H1 (cell line): Measurements from ENCODE around the gene SLC9C1. TPM values are rescaled to one million over a fixed set of nuclear protein-coding genes. Genes with fewer than 3 reads are reported as not detected.

Source experiments
- CTCF ChIA-PET: fragments of 300-600 bp; sonication (Branson Sonifier 250); formaldehyde crosslinking; loops from one replicate; lab custom pipeline; 2021; ENCODE audit not compliant: partially characterized antibody; lab: Charles Lee
- POLR2A ChIA-PET: fragments of 300-600 bp; sonication (Branson Sonifier 250); formaldehyde crosslinking; loops from one replicate; lab custom pipeline; 2021; ENCODE audit warnings: inconsistent platforms; ENCODE audit not compliant: partially characterized antibody; lab: Charles Lee
- DNase-seq, 2 experiments: peaks; one replicate each; pipeline versions ENCODE4 v3.0.0 to v3.0.0-alpha.2; 2010 to 2022; ENCODE audit warnings: low spot score in 2 of 2, low read depth in 1 of 2, mixed read lengths in 1 of 2
- FAIRE-seq: peaks from 2 replicates; lab custom pipeline; 2011; peaks lifted over from hg19 to GRCh38; lab: Jason Lieb, UNC
- H2AFZ ChIP-seq: 2 replicates; pipeline ENCODE4 v1.8.1; 2012; ENCODE audit warnings: low read length, inconsistent platforms
- H2AK5ac ChIP-seq: 2 replicates; pipeline ENCODE4 v1.6.1; 2013; ENCODE audit warnings: low read depth, low read length
- H2BK120ac ChIP-seq: replicated peaks from 2 replicates; pipeline ENCODE3; 2013; ENCODE audit warnings: low read depth, low read length, inconsistent platforms
- H2BK12ac ChIP-seq: 2 replicates; pipeline ENCODE4 v1.6.1; 2013; ENCODE audit warnings: low read depth, low read length
- H2BK15ac ChIP-seq: 2 replicates; pipeline ENCODE4 v1.6.1; 2013; ENCODE audit warnings: low read length
- H2BK20ac ChIP-seq: 2 replicates; pipeline ENCODE4 v1.6.1; 2013; ENCODE audit warnings: low read length
- H2BK5ac ChIP-seq: 2 replicates; pipeline ENCODE4 v1.6.1; 2013; ENCODE audit warnings: low read depth, low read length
- H3K14ac ChIP-seq: 2 replicates; pipeline ENCODE4 v1.6.1; 2013; ENCODE audit warnings: inconsistent platforms; ENCODE audit not compliant: insufficient read length
- H3K18ac ChIP-seq: 2 replicates; pipeline ENCODE4 v1.6.1; 2013; ENCODE audit warnings: low read length; ENCODE audit errors: extremely low read depth
- H3K23ac ChIP-seq: 2 replicates; pipeline ENCODE4 v1.6.1; 2013; ENCODE audit warnings: inconsistent platforms; ENCODE audit not compliant: insufficient read length
- H3K23me2 ChIP-seq: 2 replicates; pipeline ENCODE4 v1.6.1; 2013; ENCODE audit warnings: low read depth, low read length
- H3K27ac ChIP-seq: 2 replicates; pipeline ENCODE4 v1.6.1; 2011; ENCODE audit warnings: low read depth, low read length, inconsistent platforms
- H3K27me3 ChIP-seq, 4 experiments: replicated peaks in 1 of 4; 1 replicate in 1 of 4; 2 replicates in 3 of 4; pipeline versions ENCODE4 v1.6.1 to v1.8.1; 2011 to 2013; ENCODE audit warnings: low read length in 3 of 4, mild to moderate bottlenecking in 3 of 4, inconsistent platforms in 2 of 4, mixed read lengths in 2 of 4, moderate library complexity in 1 of 4; ENCODE audit not compliant: control insufficient read depth in 3 of 4, insufficient read depth in 3 of 4; ENCODE audit errors: extremely low read depth in 1 of 4
- H3K36me3 ChIP-seq, 4 experiments: 2 replicates each; pipeline versions ENCODE4 v1.6.1 to v1.8.1; 2011 to 2013; ENCODE audit warnings: mild to moderate bottlenecking in 4 of 4, low read length in 3 of 4, moderate library complexity in 2 of 4, control low read depth in 1 of 4, inconsistent platforms in 1 of 4; ENCODE audit not compliant: insufficient read depth in 4 of 4, control insufficient read depth in 2 of 4
- H3K4ac ChIP-seq: replicated peaks from 2 replicates; pipeline ENCODE3; 2013; ENCODE audit warnings: low read length, low read depth, mixed read lengths, inconsistent platforms; ENCODE audit not compliant: insufficient read length
- H3K4me1 ChIP-seq, 4 experiments: replicated peaks in 1 of 4; 1 replicate in 1 of 4; 2 replicates in 3 of 4; pipeline versions ENCODE4 v1.6.1 to v1.8.1; 2011 to 2013; ENCODE audit warnings: low read length in 3 of 4, inconsistent platforms in 2 of 4, mixed read lengths in 1 of 4; ENCODE audit not compliant: insufficient read depth in 4 of 4, control insufficient read depth in 3 of 4
- H3K4me2 ChIP-seq, 2 experiments: 2 replicates each; pipeline versions ENCODE4 v1.6.1 to v1.8.1; 2011 to 2013; ENCODE audit warnings: low read depth in 2 of 2, low read length in 2 of 2, control low read depth in 1 of 2, inconsistent platforms in 1 of 2, mild to moderate bottlenecking in 1 of 2; ENCODE audit not compliant: insufficient read depth in 1 of 2
- H3K4me3 ChIP-seq, 4 experiments: fragments of 200-600, 300-600 bp in 1 of 4; sonication (generic), shearing (Covaris generic), sonication (Bioruptor Twin) in 1 of 4; 2 replicates each; pipeline versions ENCODE4 v1.5.1 to v1.8.1; 2011 to 2016; ENCODE audit warnings: low read length in 4 of 4, low read depth in 3 of 4, control low read depth in 2 of 4, inconsistent platforms in 2 of 4, mild to moderate bottlenecking in 2 of 4, mixed read lengths in 1 of 4, moderate library complexity in 1 of 4; ENCODE audit not compliant: insufficient read depth in 2 of 4; ENCODE audit errors: extremely low read depth in 1 of 4
- H3K56ac ChIP-seq: replicated peaks from 2 replicates; pipeline ENCODE3; 2013; ENCODE audit warnings: low read depth, mild to moderate bottlenecking, mixed read lengths, low read length, inconsistent platforms; ENCODE audit not compliant: insufficient read length
- H3K79me1 ChIP-seq: 2 replicates; pipeline ENCODE4 v1.6.1; 2013; ENCODE audit warnings: low read depth, low read length, control low read depth
- H3K79me2 ChIP-seq, 2 experiments: 2 replicates each; pipeline versions ENCODE4 v1.6.1 to v1.8.1; 2012 to 2013; ENCODE audit warnings: low read length in 2 of 2, mild to moderate bottlenecking in 2 of 2, inconsistent platforms in 1 of 2; ENCODE audit not compliant: insufficient read depth in 2 of 2, control insufficient read depth in 1 of 2
- H3K9ac ChIP-seq, 4 experiments: replicated peaks in 1 of 4; 1 replicate in 1 of 4; 2 replicates in 3 of 4; pipeline versions ENCODE4 v1.6.1 to v1.8.1; 2011 to 2013; ENCODE audit warnings: low read depth in 3 of 4, low read length in 3 of 4, control low read depth in 2 of 4, mild to moderate bottlenecking in 2 of 4, moderate library complexity in 2 of 4, inconsistent platforms in 1 of 4; ENCODE audit errors: extremely low read depth in 1 of 4
- H3K9me3 ChIP-seq, 2 experiments: 2 replicates each; pipeline versions ENCODE4 v1.6.1 to v1.8.1; 2012 to 2013; ENCODE audit warnings: mild to moderate bottlenecking in 2 of 2, moderate library complexity in 2 of 2, control low read depth in 1 of 2, inconsistent platforms in 1 of 2, low read depth in 1 of 2, low read length in 1 of 2, mixed read lengths in 1 of 2; ENCODE audit not compliant: insufficient read depth in 2 of 2
- H4K20me1 ChIP-seq, 2 experiments: replicated peaks in 1 of 2; 2 replicates each; pipeline versions ENCODE3 to v1.8.1; 2011 to 2013; ENCODE audit warnings: inconsistent platforms in 2 of 2, low read length in 2 of 2, mild to moderate bottlenecking in 1 of 2; ENCODE audit not compliant: insufficient read depth in 2 of 2, control insufficient read depth in 1 of 2
- H4K5ac ChIP-seq: 2 replicates; pipeline ENCODE4 v1.6.1; 2013; ENCODE audit warnings: low read length, low read depth, mixed read lengths, inconsistent platforms; ENCODE audit not compliant: insufficient read length
- H4K8ac ChIP-seq: 2 replicates; pipeline ENCODE4 v1.8.0; 2013; ENCODE audit warnings: mild to moderate bottlenecking, moderate library complexity, low read length, inconsistent platforms; ENCODE audit not compliant: insufficient read depth; ENCODE audit errors: extremely low read depth
- H4K91ac ChIP-seq: replicated peaks from 2 replicates; pipeline ENCODE3; 2013; ENCODE audit warnings: low read length, mixed read lengths, inconsistent platforms; ENCODE audit not compliant: insufficient read length
- HDAC6 ChIP-seq: IDR thresholded peaks from one replicate; pipeline ENCODE4 v1.7.1; 2012; ENCODE audit warnings: low read depth, mild to moderate bottlenecking, inconsistent platforms, low read length, moderate library complexity
- SP4 ChIP-seq: IDR thresholded peaks from 2 replicates; pipeline ENCODE4 v1.6.1; 2012; ENCODE audit warnings: low read length, inconsistent platforms
- WGBS, 2 experiments: shearing (Covaris generic) in 1 of 2; methylation state at CpG; one replicate each; pipeline versions ENCODE4 v1.1.6 to v1.1.7; 2013 to 2015; ENCODE audit warnings: low lambda C conversion rate in 2 of 2, mixed read lengths in 2 of 2, inconsistent platforms in 1 of 2, low coverage in 1 of 2, missing lambda C conversion rate in 1 of 2; ENCODE audit not compliant: insufficient replicate concordance in 2 of 2, insufficient coverage in 1 of 2, insufficient read length in 1 of 2; ENCODE audit errors: extremely low coverage in 1 of 2, missing lambda C conversion rate in 1 of 2; 5-methylcytosine and 5-hydroxymethylcytosine counted together
- polyA plus RNA-seq, 7 experiments: library from polyadenylated mRNA; depleted of rRNA in 3 of 7; stranded (reverse) in 5 of 7; unstranded in 2 of 7; fragments of >200 nt in 5 of 7; fragments of 200-250 nt in 2 of 7; gene quantifications; 1 replicate in 5 of 7; 2 replicates in 1 of 7; 4 replicates in 1 of 7; pipeline versions ENCODE4 v1.2.1 to v1.2.3, GENCODE V29; 2011 to 2013; ENCODE audit warnings: missing spikeins in 2 of 7, mixed read lengths in 2 of 7
- total RNA-seq: library from RNA; stranded (reverse); fragmentation: NEBNext Ultra II Directional; extraction: Animal tissue kit (Norgen Biotek cat#: 25700); gene quantifications from 2 replicates; pipeline ENCODE4 v1.2.1, GENCODE V29; 2021

Gene SLC9C1
- total and polyA plus RNA-seq, 2 of the 8 experiments (the other 6 are each of a cell fraction or from before 2014, with no cell fraction given) = 0.15 to 0.24 TPM

- Histone ChIP-seq H4K91ac (no peak overlapping the region), H3K56ac (no peak overlapping the region), H3K14ac (no peak overlapping the region), H4K8ac (no peak overlapping the region), H3K79me1 (no peaks in the 10 kb centered on the region), H3K4me1 (peaks cover 0 to 4% (median 2%) of the 10 kb centered on the region in 4 experiments; a peak in 2 of 7 replicates), H2BK15ac (no peak overlapping the region), H3K23ac (no peak overlapping the region), H2AK5ac (no peak overlapping the region), H3K27ac (no peak overlapping the region), H3K27me3 (no peaks in the 10 kb centered on the region), H3K4ac (no peak overlapping the region), H3K9me3 (no peaks in the 10 kb centered on the region), H4K20me1 (no peaks in the 10 kb centered on the region), H3K4me3 (no peak overlapping the region), H2BK20ac (no peak overlapping the region), H3K9ac (no peak overlapping the region), H3K23me2 (no peaks in the 10 kb centered on the region), H2AFZ (no peak overlapping the region), H2BK120ac (no peak overlapping the region), H3K18ac (no peak overlapping the region), H3K4me2 (no peak overlapping the region), H3K79me2 (no peaks in the 10 kb centered on the region), H2BK5ac (no peak overlapping the region), H3K36me3 (peaks cover 0 to 8% (median 3%) of the 10 kb centered on the region in 4 experiments; a peak in 5 of 8 replicates), H4K5ac (no peak overlapping the region), H2BK12ac (no peak overlapping the region)
- ChIA-PET CTCF (interaction anchor here (0.6 to 1.7 kb wide), 7 partner anchors 8 to 217 kb away, joined by 3 to 11 read pairs (median 3); no protein-coding TSS in a partner anchor), POLR2A (interaction anchor here (1.1 kb wide), 1 partner anchor 11 kb away, joined by 3 read pairs; no protein-coding TSS in a partner anchor)
- FAIRE-seq (no peak), DNase-seq (no peak)
- TF ChIP-seq SP4 (no peak), HDAC6 (no peak)
- WGBS, 2 experiments = 89% methylated on average over 1 of the region's 1 CpG; no CpG with 5 or more reads in 1 of the 2 experiments
Observed at GRCh38 chr3:112117415-112117814, 176.6 kb downstream of the SLC9C1 start.
